Measurements from ENCODE around the gene FBXL12.
A peak's percentile ranks its signal among the peaks of the same experiment; 100 is the strongest.
"Not testable (repeated sequence)": the region's sequence is repeated elsewhere in the genome, so short reads cannot be mapped to it uniquely, and the experiment has no call there.

FBXL12 gene

GRCh38 chr19:9838324-9838723 is 19.4 kb upstream of the FBXL12 start:
- no peak for DNase-seq

- DNase-seq, result no peak
These were observed 17.1 kb upstream of the FBXL12 start for GRCh38 chr19:9836021-9836420.

- DNase-seq, result no peak
These were observed 16.6 kb upstream of the FBXL12 start for GRCh38 chr19:9835507-9835949.

- DNase-seq, result peak; percentile 99
These were observed 16.0 kb upstream of the FBXL12 start, which contains the start of gene PIN1 for GRCh38 chr19:9834726-9835506. PIN1 (plus strand) TSS chr19:9835318; CDS start chr19:9835345, 27 bp downstream.

- DNase-seq, result no peak
These were observed 15.4 kb upstream of the FBXL12 start for GRCh38 chr19:9834307-9834725.

GRCh38 chr19:9828551-9829063 is 9.7 kb upstream of the FBXL12 start:
- no peak for DNase-seq

- DNase-seq, result peak; percentile 92
These were observed 8.7 kb upstream of the FBXL12 start, which contains the start of gene UBL5 for GRCh38 chr19:9827289-9828238. UBL5 (plus strand) TSS chr19:9827918; CDS start chr19:9828338, 420 bp downstream.

GRCh38 chr19:9823816-9824215 is 4.9 kb upstream of the FBXL12 start:
- DNase-seq, result no peak

GRCh38 chr19:9820034-9820433 is 1.2 kb upstream of the FBXL12 start:
- not testable (repeated sequence) for DNase-seq

- DNase-seq, result no peak
These were observed 674 bp upstream of the FBXL12 start for GRCh38 chr19:9819596-9819909.

GRCh38 chr19:9818175-9818733 is 625 bp downstream of the FBXL12 start:
- DNase-seq, result no peak

- DNase-seq, result no peak
These were observed 7.7 kb downstream of the FBXL12 start for GRCh38 chr19:9811139-9811538.

GRCh38 chr19:9808855-9809824 is 9.7 kb downstream of the FBXL12 start:
- DNase-seq, result no peak

- DNase-seq, result no peak
These were observed 12.1 kb downstream of the FBXL12 start for GRCh38 chr19:9806803-9807202.

GRCh38 chr19:9801976-9802375 is 16.9 kb downstream of the FBXL12 start:
- DNase-seq, result no peak

- no peak for DNase-seq
These were observed 19.7 kb downstream of the FBXL12 start for GRCh38 chr19:9799162-9799561.

GRCh38 chr19:9797871-9798270 is 21.0 kb downstream of the FBXL12 start:
- DNase-seq, result no peak

GRCh38 chr19:9796113-9796773 is 22.6 kb downstream of the FBXL12 start:
- DNase-seq, result peak; percentile 86

- peak; percentile 64 for DNase-seq
These were observed 25.7 kb downstream of the FBXL12 start for GRCh38 chr19:9793071-9793591.

GRCh38 chr19:9792206-9793070 is 26.4 kb downstream of the FBXL12 start:
- peak; percentile 89 for DNase-seq
